ENCODE data around the gene EFCAB13. TPM values are rescaled to one million over a fixed set of nuclear protein-coding genes. Genes with fewer than 3 reads are reported as not detected.
A peak's percentile ranks its signal among the peaks of the same experiment; 100 is the strongest.

The EFCAB13 gene
- total RNA-seq, 1 donor from 2014 or later = 2.7 TPM

- no peak overlapping the region for H3K4me2 ChIP-seq
- H3K79me2 ChIP-seq (ENCODE audit: low read depth) = no peaks in the 10 kb centered on the region
- TF ChIP-seq CTCF (IDR thresholded peaks at IDR 0.05) = no peak
- TF ChIP-seq EZH2phosphoT487 (IDR thresholded peaks at IDR 0.05) = no peak
- TF ChIP-seq EZH2 (IDR thresholded peaks at IDR 0.05) = no peak
- no peak overlapping the region for H3K27ac ChIP-seq
- no peak overlapping the region for H3K4me3 ChIP-seq
- peaks cover 12% of the 10 kb centered on the region for H3K27me3 ChIP-seq
- H3K36me3 ChIP-seq = no peaks in the 10 kb centered on the region
- H3K27me3 Mint-ChIP-seq (ENCODE audit: insufficient read depth, low read depth) = no peaks in the 10 kb centered on the region
- H3K9me3 Mint-ChIP-seq = peaks cover 27% of the 10 kb centered on the region
- H3K4me1 Mint-ChIP-seq = peaks cover 9% of the 10 kb centered on the region
- peaks cover 3% of the 10 kb centered on the region for H3K36me3 Mint-ChIP-seq
- H3K9me3 ChIP-seq (ENCODE audit: low read depth) = peaks cover 8% of the 10 kb centered on the region
- H3K9ac ChIP-seq = no peak overlapping the region
- no peak overlapping the region for H3K4me3 Mint-ChIP-seq
- H4K20me1 ChIP-seq (ENCODE audit: low read depth) = no peaks in the 10 kb centered on the region
- DNase-seq (ENCODE audit: low spot score) = no peak
- no peak overlapping the region for H3K27ac Mint-ChIP-seq
- H3F3A ChIP-seq (ENCODE audit: low read depth) = peaks cover 6% of the 10 kb centered on the region
- no peak overlapping the region for H2AFZ ChIP-seq (replicated peaks)
- no peaks in the 10 kb centered on the region for H3K4me1 ChIP-seq
Observed at GRCh38 chr17:47318197-47318918, 5.4 kb upstream of the EFCAB13 start.

- H3F3A ChIP-seq (ENCODE audit: low read depth) = peaks cover 25% of the 10 kb centered on the region
- H3K9ac ChIP-seq = no peak overlapping the region
- peaks cover 21% of the 10 kb centered on the region for H3K27me3 ChIP-seq
- Mint-ChIP-seq H3K4me1 (peaks cover 6% of the 10 kb centered on the region), H3K27ac (no peak overlapping the region), H3K9me3 (peaks cover 29% of the 10 kb centered on the region), H3K4me3 (no peak overlapping the region), H3K36me3 (peaks cover 5% of the 10 kb centered on the region), H3K27me3 (ENCODE audit: insufficient read depth, low read depth) (peaks cover 2% of the 10 kb centered on the region)
- TF ChIP-seq CTCF (IDR thresholded peaks at IDR 0.05) (no peak), EZH2phosphoT487 (IDR thresholded peaks at IDR 0.05) (no peak), EZH2 (IDR thresholded peaks at IDR 0.05) (no peak)
- H3K4me3 ChIP-seq = no peak overlapping the region
- no peaks in the 10 kb centered on the region for H3K36me3 ChIP-seq
- no peak for DNase-seq (ENCODE audit: low spot score)
- H3K27ac ChIP-seq = no peak overlapping the region
- H3K9me3 ChIP-seq (ENCODE audit: low read depth) = peaks cover 8% of the 10 kb centered on the region
- no peak overlapping the region for H2AFZ ChIP-seq (replicated peaks)
- no peaks in the 10 kb centered on the region for H4K20me1 ChIP-seq (ENCODE audit: low read depth)
- no peaks in the 10 kb centered on the region for H3K79me2 ChIP-seq (ENCODE audit: low read depth)
- H3K4me1 ChIP-seq = no peaks in the 10 kb centered on the region
- no peak overlapping the region for H3K4me2 ChIP-seq
Observed at GRCh38 chr17:47320879-47321502, 2.8 kb upstream of the EFCAB13 start.

GRCh38 chr17:47324224-47325020, 667 bp downstream of the EFCAB13 start:
- H3K9me3 ChIP-seq (ENCODE audit: low read depth) = peaks cover 8% of the 10 kb centered on the region
- peaks cover 2% of the 10 kb centered on the region for H3K27me3 Mint-ChIP-seq (ENCODE audit: insufficient read depth, low read depth)
- no peaks in the 10 kb centered on the region for H3K4me1 ChIP-seq
- peak; percentile 48 for DNase-seq (ENCODE audit: low spot score)
- H3K36me3 Mint-ChIP-seq = peaks cover 5% of the 10 kb centered on the region
- H4K20me1 ChIP-seq (ENCODE audit: low read depth) = no peaks in the 10 kb centered on the region
- no peak overlapping the region for H3K9ac ChIP-seq
- peak overlapping the region; percentile 37 for H3K4me3 ChIP-seq
- no peak overlapping the region for H3K27ac ChIP-seq
- H2AFZ ChIP-seq (replicated peaks) = peak overlapping the region; percentile 92
- H3K27ac Mint-ChIP-seq = no peak overlapping the region
- H3K36me3 ChIP-seq = no peaks in the 10 kb centered on the region
- H3K4me3 Mint-ChIP-seq = peak overlapping the region; percentile 82
- H3F3A ChIP-seq (ENCODE audit: low read depth) = peaks cover 33% of the 10 kb centered on the region
- H3K79me2 ChIP-seq (ENCODE audit: low read depth) = no peaks in the 10 kb centered on the region
- H3K4me1 Mint-ChIP-seq = peaks cover 6% of the 10 kb centered on the region
- TF ChIP-seq EZH2phosphoT487 (IDR thresholded peaks at IDR 0.05) (no peak), CTCF (IDR thresholded peaks at IDR 0.05) (no peak), EZH2 (IDR thresholded peaks at IDR 0.05) (no peak)
- H3K27me3 ChIP-seq = peaks cover 21% of the 10 kb centered on the region
- H3K4me2 ChIP-seq = peak overlapping the region; percentile 79
- peaks cover 28% of the 10 kb centered on the region for H3K9me3 Mint-ChIP-seq

Measured in neural progenitor cell (in vitro differentiated cells).